Measurements from ENCODE around the gene TMCC1.

TMCC1 gene

DNA sequence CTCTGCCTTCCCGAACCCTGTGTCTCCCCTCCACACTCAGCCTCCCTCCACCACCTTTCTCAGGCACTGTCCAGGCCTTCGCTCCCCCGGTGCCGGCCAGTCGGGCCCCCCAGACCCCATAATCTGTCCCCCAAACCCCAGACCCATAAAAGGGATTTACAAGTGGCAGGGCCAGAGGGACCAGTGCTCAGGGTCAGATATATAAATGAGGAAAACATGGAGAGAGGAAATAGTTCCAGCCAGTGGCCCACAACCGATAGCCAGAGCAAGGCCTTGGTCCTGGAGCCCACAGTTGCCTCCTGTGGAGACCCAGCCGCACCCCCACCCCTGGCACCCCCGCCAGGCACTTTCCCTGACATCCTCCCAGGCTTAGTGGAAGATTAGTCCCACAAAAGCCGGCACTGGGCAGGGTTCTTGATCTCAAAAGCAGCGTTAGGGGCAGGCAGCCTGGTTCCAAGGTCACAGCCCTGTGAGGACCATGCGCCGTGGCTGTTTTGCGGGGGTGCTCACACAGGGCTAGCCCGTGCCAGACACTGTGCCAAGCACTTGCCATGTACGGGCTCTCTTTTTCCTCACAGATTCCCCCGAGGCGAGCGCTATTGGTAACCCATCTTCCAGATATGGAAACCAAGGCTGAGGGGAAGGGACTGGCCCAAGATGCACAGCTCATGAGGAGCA lies 286.0 kb downstream of the TMCC1 start:
- DNase-seq = no peak

DNA sequence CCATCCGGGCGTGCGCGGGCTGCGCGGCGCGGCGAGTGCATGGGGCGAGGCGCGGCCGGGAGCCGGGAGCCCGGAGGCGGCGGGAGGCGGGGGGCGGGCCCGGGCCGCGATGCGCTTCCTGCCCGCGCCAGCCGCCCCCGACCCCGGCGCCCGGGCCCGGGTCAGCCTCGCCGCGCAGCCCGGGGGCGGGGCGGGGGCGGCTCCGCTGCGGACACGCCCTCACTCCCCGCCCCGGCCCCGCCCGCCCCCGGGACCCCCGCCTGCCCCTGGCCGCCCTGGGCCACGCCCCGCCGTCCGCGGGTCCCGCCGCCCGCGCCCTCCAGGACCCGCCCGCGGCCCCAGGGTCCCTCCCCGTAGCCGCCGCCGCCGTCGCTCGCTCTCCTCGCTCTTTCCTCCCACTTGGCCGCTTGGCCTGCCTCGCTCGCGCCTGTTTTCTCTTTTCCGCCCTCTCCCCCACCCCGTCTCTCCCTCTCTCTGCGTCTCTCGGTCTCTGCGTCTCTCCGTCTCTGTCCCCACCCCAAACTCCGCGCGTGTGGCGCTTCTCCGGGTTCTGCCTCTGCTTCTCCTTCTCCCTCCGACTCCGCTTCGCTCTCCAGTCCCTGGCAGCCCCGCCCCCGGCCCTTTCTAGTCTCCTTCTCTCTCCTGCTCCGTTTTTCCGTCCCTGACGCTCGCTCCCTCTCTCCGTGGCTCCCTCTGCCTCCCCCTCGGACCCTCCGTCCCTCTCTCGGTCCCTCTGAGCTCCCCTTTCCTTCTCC lies 286.7 kb downstream of the TMCC1 start, which contains the start of gene PLXND1:
PLXND1 (minus strand) TSS at position 41 of the 755 bp plus-strand sequence; CDS start at position 4, 37 bp downstream.
- peak; percentile 19 for DNase-seq

DNA sequence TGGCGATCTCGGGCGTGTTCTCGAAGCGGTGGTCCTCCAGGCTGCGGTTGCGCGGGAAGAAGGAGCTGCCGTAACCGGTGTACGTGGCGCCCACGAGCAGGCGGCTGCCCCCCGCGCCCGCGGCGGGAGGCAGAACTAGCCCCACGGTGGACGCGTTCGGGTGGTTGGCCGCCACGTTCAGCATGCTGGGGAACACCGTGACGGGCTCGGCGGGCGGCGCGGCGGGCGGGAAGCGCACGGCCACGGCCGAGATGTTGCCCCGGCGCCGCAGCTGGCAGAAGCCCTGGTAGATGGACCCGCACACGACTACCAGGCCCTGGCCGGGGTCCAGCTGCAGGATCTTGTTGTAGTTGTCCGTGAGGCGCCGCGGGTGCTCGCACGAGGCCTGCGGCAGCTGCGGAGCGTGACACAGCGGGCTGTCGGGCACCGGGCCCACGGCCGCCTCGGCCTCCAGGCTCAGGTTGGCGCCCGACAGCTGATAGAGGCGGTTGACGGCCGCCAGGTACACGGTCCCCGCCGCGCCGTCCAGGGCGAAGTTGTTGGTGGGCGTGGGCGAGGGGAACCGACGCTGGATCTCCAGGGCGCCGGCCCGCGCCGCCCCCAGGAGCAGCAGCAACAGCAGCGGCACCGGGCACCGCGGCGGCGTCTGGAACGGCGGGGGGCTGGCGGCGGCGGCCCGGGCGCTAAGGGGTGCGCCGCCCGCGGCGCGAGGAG lies 287.4 kb downstream of the TMCC1 start:
- DNase-seq = no peak

- peak; percentile 26 for DNase-seq
Observed at GRCh38 chr3:129605203-129605921, 288.1 kb downstream of the TMCC1 start.

DNA sequence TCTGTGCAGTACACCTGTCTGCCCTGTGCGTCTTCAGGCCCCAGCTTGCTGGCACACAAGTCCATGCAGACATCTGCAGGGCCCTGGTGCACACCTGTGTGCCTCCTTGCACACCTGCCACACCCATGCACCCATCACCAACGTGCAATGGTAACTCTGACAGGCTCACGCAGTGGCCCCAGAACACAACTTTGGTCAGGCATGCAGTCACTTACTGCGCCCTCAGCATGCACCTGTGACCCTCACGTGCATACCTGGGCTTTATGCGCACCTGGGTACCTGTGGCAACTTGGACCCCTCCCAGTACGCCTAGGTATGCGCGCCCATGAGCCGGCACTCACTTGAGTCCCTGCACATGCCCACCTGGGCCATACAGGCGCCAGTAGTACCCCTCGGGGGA lies 288.7 kb downstream of the TMCC1 start:
- DNase-seq = no peak

DNA sequence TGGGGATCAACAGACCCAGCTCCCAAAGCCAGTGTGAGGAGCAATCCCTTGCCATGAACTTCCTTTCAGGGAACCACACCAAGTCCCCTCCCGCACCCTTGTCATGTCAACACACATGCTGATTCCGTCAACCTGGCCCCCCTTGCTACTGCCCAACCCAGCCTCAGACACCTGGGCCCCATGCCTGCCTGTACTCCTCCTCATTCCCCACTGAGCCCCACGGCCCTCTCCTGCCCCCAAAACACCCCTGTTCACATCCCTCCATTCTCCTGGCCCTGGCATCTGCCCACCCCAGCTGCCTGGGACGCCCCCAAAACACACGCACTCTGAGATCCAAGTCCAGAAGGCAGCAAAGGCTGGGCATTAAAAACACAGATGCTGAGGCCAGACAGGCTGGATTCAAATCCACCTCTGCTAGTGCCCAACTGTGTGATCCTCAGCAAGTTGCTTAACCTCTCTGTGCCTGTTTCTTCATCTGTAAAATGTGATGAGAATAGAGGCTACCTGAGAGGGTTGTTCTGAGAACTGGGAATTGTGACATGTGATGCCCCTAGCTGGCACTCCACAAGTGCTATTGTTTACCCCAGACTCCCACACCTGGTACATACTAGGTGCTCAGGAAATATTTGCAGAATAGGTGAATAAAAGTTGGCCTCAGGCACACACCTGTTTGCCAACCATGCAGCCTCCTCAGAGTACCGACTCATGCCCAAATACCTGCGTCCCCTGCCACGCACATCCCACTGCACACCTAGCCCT lies 289.3 kb downstream of the TMCC1 start:
- DNase-seq = no peak

DNA sequence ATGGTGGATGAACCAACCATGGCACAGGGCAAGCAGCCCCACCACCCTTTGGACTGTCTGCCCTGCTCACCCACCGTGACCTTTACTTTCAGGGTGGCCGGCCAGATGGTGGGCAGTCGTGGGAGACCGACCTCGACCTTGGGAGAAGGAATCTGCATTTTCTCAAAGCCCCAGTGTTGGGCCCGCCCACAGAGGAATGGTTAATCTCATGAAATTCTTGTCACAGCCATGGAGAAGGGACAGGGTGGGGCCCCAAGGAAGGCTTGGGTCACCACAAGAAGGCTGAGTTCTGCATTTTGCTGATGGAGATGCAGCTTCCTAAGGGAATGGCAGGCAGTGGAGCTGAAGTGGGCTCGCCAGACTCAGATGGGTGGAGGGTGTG lies 290.0 kb downstream of the TMCC1 start:
- DNase-seq = no peak

- DNase-seq = no peak
Observed at GRCh38 chr3:129602730-129603560, 290.6 kb downstream of the TMCC1 start.

- DNase-seq = no peak
Observed at GRCh38 chr3:129602309-129602708, 291.2 kb downstream of the TMCC1 start.

- DNase-seq = no peak
Observed at GRCh38 chr3:129601713-129602112, 291.8 kb downstream of the TMCC1 start.

GRCh38 chr3:129600348-129600747 lies 293.2 kb downstream of the TMCC1 start:
- DNase-seq = no peak

DNA sequence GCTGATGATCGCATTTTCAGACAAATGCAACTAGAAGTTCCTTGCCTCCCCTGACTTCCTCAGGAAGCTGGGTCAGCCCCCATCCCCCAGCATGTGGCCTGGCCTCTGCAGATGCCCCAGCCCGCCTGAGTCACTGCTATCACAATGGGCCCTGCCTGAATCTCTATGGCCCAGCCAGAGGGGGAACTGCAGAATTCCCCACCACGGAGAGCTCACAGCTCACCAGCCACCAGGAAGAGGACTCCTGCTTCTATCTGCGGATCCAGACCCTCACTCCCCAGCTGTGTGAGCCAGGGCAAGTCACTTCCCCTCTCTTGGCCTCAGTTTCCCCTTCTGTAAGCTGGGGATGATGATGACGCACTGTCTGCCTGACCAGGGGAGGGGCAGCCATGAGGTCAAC lies 293.9 kb downstream of the TMCC1 start:
- DNase-seq = no peak

- DNase-seq = no peak
Observed at GRCh38 chr3:129599073-129599472, 294.4 kb downstream of the TMCC1 start.

DNA sequence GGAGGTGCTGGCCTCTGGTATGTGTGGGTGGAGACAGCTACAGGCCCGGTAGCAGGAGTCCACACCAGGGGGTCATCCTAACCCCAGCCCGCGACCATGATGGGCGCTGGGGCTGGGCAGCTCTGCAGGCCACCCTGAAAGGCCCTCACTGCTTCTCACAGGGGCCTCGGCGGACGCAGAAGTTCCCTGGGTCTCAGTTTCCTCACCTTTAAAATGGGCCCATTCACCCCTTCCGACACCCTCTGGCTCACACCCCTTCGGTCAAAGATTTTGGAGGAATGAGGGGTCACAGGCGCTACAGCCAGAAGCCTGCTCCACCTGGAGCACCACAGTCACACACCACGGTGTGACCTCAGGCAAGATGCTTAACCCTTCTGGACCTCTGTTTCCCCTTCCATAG lies 295.0 kb downstream of the TMCC1 start:
- DNase-seq = no peak

GRCh38 chr3:129598000-129598381 lies 295.5 kb downstream of the TMCC1 start:
- no peak for DNase-seq
